Astrocyte (in vitro differentiated cells and primary cell): ENCODE results near the gene HNRNPF. TPM values are rescaled to one million over a fixed set of nuclear protein-coding genes. Genes with fewer than 3 reads are reported as not detected.

Experiments used
- DNase-seq: peaks from one replicate; pipeline ENCODE4 v3.0.0-alpha.2; 2010; ENCODE audit warnings: low read depth
- FAIRE-seq: peaks from 2 replicates; lab custom pipeline; 2011; peaks lifted over from hg19 to GRCh38; lab: Jason Lieb, UNC
- H2AFZ ChIP-seq: 2 replicates; pipeline ENCODE4 v1.6.0; 2012; ENCODE audit warnings: low read depth, low read length, inconsistent platforms
- H3K27ac ChIP-seq: 2 replicates; pipeline ENCODE4 v1.5.1; 2011; ENCODE audit warnings: low read depth, low read length, inconsistent platforms
- H3K27me3 ChIP-seq: 2 replicates; pipeline ENCODE4 v1.6.0; 2011; ENCODE audit warnings: low read length, inconsistent platforms; ENCODE audit not compliant: insufficient read depth
- H3K36me3 ChIP-seq: 2 replicates; pipeline ENCODE4 v1.5.1; 2011; ENCODE audit warnings: low read length, inconsistent platforms; ENCODE audit not compliant: insufficient read depth
- H3K4me1 ChIP-seq: 2 replicates; pipeline ENCODE4 v1.5.1; 2011; ENCODE audit warnings: low read length, inconsistent platforms; ENCODE audit not compliant: insufficient read depth
- H3K4me2 ChIP-seq: 2 replicates; pipeline ENCODE4 v1.6.0; 2012; ENCODE audit warnings: low read length, inconsistent platforms
- H3K4me3 ChIP-seq: 2 replicates; pipeline ENCODE4 v1.5.1; 2011; ENCODE audit warnings: low read depth, mild to moderate bottlenecking, low read length, inconsistent platforms; ENCODE audit not compliant: insufficient read depth
- H3K79me2 ChIP-seq: 2 replicates; pipeline ENCODE4 v1.6.0; 2012; ENCODE audit warnings: mild to moderate bottlenecking, low read length, inconsistent platforms; ENCODE audit not compliant: insufficient read depth
- H3K9ac ChIP-seq: 2 replicates; pipeline ENCODE4 v1.6.0; 2012; ENCODE audit warnings: mild to moderate bottlenecking, low read length, inconsistent platforms
- H3K9me3 ChIP-seq: 2 replicates; pipeline ENCODE4 v1.5.1; 2012; ENCODE audit warnings: low read depth, mild to moderate bottlenecking, low read length, inconsistent platforms; ENCODE audit not compliant: insufficient read depth
- H4K20me1 ChIP-seq: 2 replicates; pipeline ENCODE4 v1.6.0; 2012; ENCODE audit warnings: low read length, inconsistent platforms; ENCODE audit not compliant: insufficient read depth
- H3K27ac Mint-ChIP-seq: one replicate; pipeline ENCODE4 v1.8.0; 2021; ENCODE audit warnings: mild to moderate bottlenecking, mixed read lengths; ENCODE audit not compliant: unreplicated experiment
- H3K27me3 Mint-ChIP-seq: one replicate; pipeline ENCODE4 v1.8.0; 2021; ENCODE audit warnings: low read depth, mixed read lengths; ENCODE audit not compliant: unreplicated experiment
- H3K36me3 Mint-ChIP-seq: one replicate; pipeline ENCODE4 v1.8.0; 2021; ENCODE audit warnings: low read depth, mixed read lengths; ENCODE audit not compliant: unreplicated experiment
- H3K4me1 Mint-ChIP-seq: one replicate; pipeline ENCODE4 v1.8.0; 2021; ENCODE audit warnings: low read depth, mixed read lengths; ENCODE audit not compliant: unreplicated experiment
- H3K4me3 Mint-ChIP-seq: one replicate; pipeline ENCODE4 v1.8.0; 2021; ENCODE audit warnings: mild to moderate bottlenecking, moderate library complexity, mixed read lengths; ENCODE audit not compliant: unreplicated experiment
- H3K9me3 Mint-ChIP-seq: one replicate; pipeline ENCODE4 v1.8.0; 2021; ENCODE audit warnings: mild to moderate bottlenecking, mixed read lengths; ENCODE audit not compliant: unreplicated experiment
- CTCF ChIP-seq: IDR thresholded peaks from 2 replicates; pipeline ENCODE4 v1.5.1; 2011; ENCODE audit warnings: low read depth, mild to moderate bottlenecking, inconsistent platforms, low read length, moderate library complexity; ENCODE audit not compliant: insufficient read depth
- EZH2 ChIP-seq: IDR thresholded peaks from 2 replicates; pipeline ENCODE4 v1.6.1; 2012; ENCODE audit warnings: mild to moderate bottlenecking, low read length, inconsistent platforms; ENCODE audit not compliant: insufficient read depth
- total RNA-seq: library from RNA; stranded (reverse); gene quantifications from 2 replicates; pipeline ENCODE4 v1.2.1, GENCODE V29; 2021

The HNRNPF gene
- total RNA-seq, 1 donor from 2014 or later, result 151 TPM

GRCh38 chr10:43437141-43437870 lies 28.3 kb upstream of the HNRNPF start:
- H3K9me3 ChIP-seq, result no peaks in the 10 kb centered on the region
- FAIRE-seq (no peak), DNase-seq (peak; percentile 3)
- TF ChIP-seq EZH2 (no peak), CTCF (no peak)
- H3K4me3 Mint-ChIP-seq, result peak overlapping the region; percentile 95
- H3K9ac ChIP-seq, result peak overlapping the region; percentile 97
- H3K79me2 ChIP-seq, result peaks cover 8% of the 10 kb centered on the region
- no peaks in the 10 kb centered on the region for H3K36me3 ChIP-seq
- peak overlapping the region; percentile 90 for H3K4me3 ChIP-seq
- no peaks in the 10 kb centered on the region for H3K9me3 Mint-ChIP-seq
- H3K36me3 Mint-ChIP-seq, result peaks cover 2% of the 10 kb centered on the region
- H3K27ac Mint-ChIP-seq, result peak overlapping the region; percentile 86
- no peaks in the 10 kb centered on the region for H4K20me1 ChIP-seq
- no peaks in the 10 kb centered on the region for H3K27me3 ChIP-seq
- peaks cover 5% of the 10 kb centered on the region for H3K4me1 Mint-ChIP-seq
- H2AFZ ChIP-seq, result peak overlapping the region; percentile 97
- H3K4me2 ChIP-seq, result peak overlapping the region; percentile 100
- H3K27ac ChIP-seq, result peak overlapping the region; percentile 94
- peaks cover 9% of the 10 kb centered on the region for H3K4me1 ChIP-seq
- H3K27me3 Mint-ChIP-seq, result no peaks in the 10 kb centered on the region

- Mint-ChIP-seq H3K27me3 (no peaks in the 10 kb centered on the region), H3K4me3 (peak within 1 kb of the TSS; percentile 95), H3K4me1 (peaks cover 5% of the 10 kb centered on the region), H3K9me3 (no peaks in the 10 kb centered on the region), H3K27ac (peak within 1 kb of the TSS; percentile 93), H3K36me3 (peaks cover 2% of the 10 kb centered on the region)
- FAIRE-seq (no peak), DNase-seq (peak; percentile 73)
- no peaks in the 10 kb centered on the region for H3K27me3 ChIP-seq
- peaks cover 8% of the 10 kb centered on the region for H3K79me2 ChIP-seq
- peak within 1 kb of the TSS; percentile 100 for H3K4me2 ChIP-seq
- no peaks in the 10 kb centered on the region for H3K36me3 ChIP-seq
- no peaks in the 10 kb centered on the region for H4K20me1 ChIP-seq
- peak within 1 kb of the TSS; percentile 97 for H2AFZ ChIP-seq
- no peaks in the 10 kb centered on the region for H3K9me3 ChIP-seq
- peaks cover 9% of the 10 kb centered on the region for H3K4me1 ChIP-seq
- H3K4me3 ChIP-seq, result peak within 1 kb of the TSS; percentile 90
- H3K9ac ChIP-seq, result peak within 1 kb of the TSS; percentile 97
- peak within 1 kb of the TSS; percentile 94 for H3K27ac ChIP-seq
- no peak for TF ChIP-seq CTCF
- no peak for TF ChIP-seq EZH2
Measured at GRCh38 chr10:43436291-43437140, 27.5 kb upstream of the HNRNPF start, which contains the start of gene ZNF487. Gene ZNF487, plus strand, starts transcription at chr10:43437111. Its CDS starts 38,703 bp downstream, at chr10:43475814.
